PC-3 (cell line): ENCODE results near the gene RAB40C. TPM values are rescaled to one million over a fixed set of nuclear protein-coding genes. Genes with fewer than 3 reads are reported as not detected.

Experiments used
- ATAC-seq: fragments of 200-7000 bp; cut with Tn5 transposase; 2 replicates; pipeline ENCODE4 v1.9.1; 2020; ENCODE audit warnings: mild to moderate bottlenecking, moderate library complexity
- BruUV-seq: library from RNA; stranded (reverse); fragments of 400-500 nt; replicated peaks from 2 replicates; lab custom pipeline; 2021; lab: Mats Ljungman, UMichigan
- CTCF ChIA-PET: fragments of 300-600 bp; sonication (Branson Sonifier 250); formaldehyde crosslinking; loops from one replicate; lab custom pipeline; 2022; ENCODE audit warnings: antibody characterized with exemption; lab: Charles Lee
- POLR2A ChIA-PET: fragments of 300-600 bp; sonication (Branson Sonifier 250); formaldehyde crosslinking; loops from one replicate; lab custom pipeline; 2022; ENCODE audit warnings: antibody characterized with exemption; ENCODE audit not compliant: unreplicated experiment; lab: Charles Lee
- DNase-seq: peaks from one replicate; pipeline ENCODE4 v3.0.0-alpha.2; 2015
- H2AFZ ChIP-seq: fragments of 300-600 bp; sonication (generic); 2 replicates; pipeline ENCODE4 v1.6.0; 2016; ENCODE audit warnings: antibody characterized with exemption, low read length
- H3F3A ChIP-seq: fragments of 300-600 bp; sonication (generic); one replicate; pipeline ENCODE4 v1.6.0; 2017; ENCODE audit warnings: antibody characterized with exemption, low read length, control low read depth, mild to moderate bottlenecking; ENCODE audit not compliant: unreplicated experiment
- H3K27ac ChIP-seq: fragments of 300-600 bp; sonication (generic); 2 replicates; pipeline ENCODE4 v1.5.1; 2016; ENCODE audit warnings: mild to moderate bottlenecking, low read length
- H3K27me3 ChIP-seq: fragments of 300-600 bp; sonication (generic); 2 replicates; pipeline ENCODE4 v1.6.1; 2016; ENCODE audit warnings: low read length, mixed read lengths
- H3K36me3 ChIP-seq: fragments of 300-600 bp; sonication (generic); 2 replicates; pipeline ENCODE4 v1.6.1; 2016; ENCODE audit warnings: low read depth, mixed run types, low read length, mixed read lengths
- H3K4me1 ChIP-seq: fragments of 300-600 bp; sonication (generic); 2 replicates; pipeline ENCODE4 v1.5.1; 2016; ENCODE audit warnings: low read length; ENCODE audit not compliant: insufficient read depth
- H3K4me2 ChIP-seq: fragments of 300-600 bp; sonication (generic); 2 replicates; pipeline ENCODE4 v1.6.0; 2016; ENCODE audit warnings: low read length
- H3K4me3 ChIP-seq: fragments of 300-600 bp; sonication (generic); 2 replicates; pipeline ENCODE4 v1.5.1; 2016; ENCODE audit warnings: mild to moderate bottlenecking, low read length, mixed read lengths
- H3K79me2 ChIP-seq: fragments of 300-600 bp; sonication (generic); 2 replicates; pipeline ENCODE4 v1.6.1; 2017; ENCODE audit warnings: low read length, mixed read lengths
- H3K9ac ChIP-seq: fragments of 300-600 bp; sonication (generic); 2 replicates; pipeline ENCODE4 v1.6.0; 2016; ENCODE audit warnings: mild to moderate bottlenecking, low read length
- H3K9me2 ChIP-seq: fragments of 300-600 bp; sonication (generic); replicated peaks from 2 replicates; pipeline ENCODE4 v1.6.1; 2016; ENCODE audit warnings: mixed run types, low read length, mixed read lengths
- H3K9me3 ChIP-seq: fragments of 300-600 bp; sonication (generic); 2 replicates; pipeline ENCODE4 v1.6.1; 2016; ENCODE audit warnings: low read length, mixed read lengths
- H4K20me1 ChIP-seq: fragments of 300-600 bp; sonication (generic); 2 replicates; pipeline ENCODE4 v1.6.1; 2016; ENCODE audit warnings: low read length, mixed read lengths
- EZH2 ChIP-seq: fragments of 300-600 bp; sonication (generic); IDR thresholded peaks from one replicate; pipeline ENCODE4 v1.6.1; 2017; ENCODE audit warnings: antibody characterized with exemption, mild to moderate bottlenecking, low read length; ENCODE audit not compliant: unreplicated experiment
- EZH2phosphoT487 ChIP-seq: fragments of 300-600 bp; sonication (generic); IDR thresholded peaks from 2 replicates; pipeline ENCODE4 v1.6.1; 2018; ENCODE audit warnings: mild to moderate bottlenecking, antibody characterized with exemption, low read length, borderline replicate concordance
- intact Hi-C: fragments of 100-400 bp; cut with micrococcal nuclease; formaldehyde crosslinking; loops from 2 replicates; pipeline ENCODE4 v1.9.0; 2023
- total RNA-seq: library from RNA; depleted of rRNA; stranded (reverse); fragments of >200 nt; gene quantifications from 2 replicates; pipeline ENCODE4 v1.2.3, GENCODE V29; 2014
- TF ChIP-seq, protein P1 (sequence below): fragments of 300-600 bp; sonication (generic); conservative IDR thresholded peaks from 2 replicates; pipeline ENCODE4 v1.5.1; 2017; ENCODE audit warnings: antibody characterized with exemption, low read depth, mild to moderate bottlenecking, low read length

RAB40C gene
- total RNA-seq, 1 experiment from 2014 or later = 19.5 TPM

GRCh38 chr16:577796-578195 lies 12.1 kb upstream of the RAB40C start:
- Histone ChIP-seq H3F3A (no peaks in the 10 kb centered on the region), H3K4me2 (no peak overlapping the region), H3K9me2 (no peaks in the 10 kb centered on the region), H2AFZ (no peak overlapping the region), H3K79me2 (no peaks in the 10 kb centered on the region), H3K9me3 (no peaks in the 10 kb centered on the region), H3K36me3 (no peaks in the 10 kb centered on the region), H3K9ac (no peak overlapping the region), H3K4me3 (no peak overlapping the region), H4K20me1 (no peaks in the 10 kb centered on the region), H3K4me1 (no peaks in the 10 kb centered on the region), H3K27me3 (no peaks in the 10 kb centered on the region), H3K27ac (no peak overlapping the region)
- TF ChIP-seq EZH2phosphoT487 = no peak
- TF ChIP-seq, protein P1, sequence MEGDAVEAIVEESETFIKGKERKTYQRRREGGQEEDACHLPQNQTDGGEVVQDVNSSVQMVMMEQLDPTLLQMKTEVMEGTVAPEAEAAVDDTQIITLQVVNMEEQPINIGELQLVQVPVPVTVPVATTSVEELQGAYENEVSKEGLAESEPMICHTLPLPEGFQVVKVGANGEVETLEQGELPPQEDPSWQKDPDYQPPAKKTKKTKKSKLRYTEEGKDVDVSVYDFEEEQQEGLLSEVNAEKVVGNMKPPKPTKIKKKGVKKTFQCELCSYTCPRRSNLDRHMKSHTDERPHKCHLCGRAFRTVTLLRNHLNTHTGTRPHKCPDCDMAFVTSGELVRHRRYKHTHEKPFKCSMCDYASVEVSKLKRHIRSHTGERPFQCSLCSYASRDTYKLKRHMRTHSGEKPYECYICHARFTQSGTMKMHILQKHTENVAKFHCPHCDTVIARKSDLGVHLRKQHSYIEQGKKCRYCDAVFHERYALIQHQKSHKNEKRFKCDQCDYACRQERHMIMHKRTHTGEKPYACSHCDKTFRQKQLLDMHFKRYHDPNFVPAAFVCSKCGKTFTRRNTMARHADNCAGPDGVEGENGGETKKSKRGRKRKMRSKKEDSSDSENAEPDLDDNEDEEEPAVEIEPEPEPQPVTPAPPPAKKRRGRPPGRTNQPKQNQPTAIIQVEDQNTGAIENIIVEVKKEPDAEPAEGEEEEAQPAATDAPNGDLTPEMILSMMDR = no peak
- TF ChIP-seq EZH2 = no peak
- BruUV-seq = no TSS peak
- POLR2A ChIA-PET = no interaction called here
- intact Hi-C loops = no loop called here
- CTCF ChIA-PET = no interaction called here
- DNase-seq (no peak), ATAC-seq (no peak)

DNA sequence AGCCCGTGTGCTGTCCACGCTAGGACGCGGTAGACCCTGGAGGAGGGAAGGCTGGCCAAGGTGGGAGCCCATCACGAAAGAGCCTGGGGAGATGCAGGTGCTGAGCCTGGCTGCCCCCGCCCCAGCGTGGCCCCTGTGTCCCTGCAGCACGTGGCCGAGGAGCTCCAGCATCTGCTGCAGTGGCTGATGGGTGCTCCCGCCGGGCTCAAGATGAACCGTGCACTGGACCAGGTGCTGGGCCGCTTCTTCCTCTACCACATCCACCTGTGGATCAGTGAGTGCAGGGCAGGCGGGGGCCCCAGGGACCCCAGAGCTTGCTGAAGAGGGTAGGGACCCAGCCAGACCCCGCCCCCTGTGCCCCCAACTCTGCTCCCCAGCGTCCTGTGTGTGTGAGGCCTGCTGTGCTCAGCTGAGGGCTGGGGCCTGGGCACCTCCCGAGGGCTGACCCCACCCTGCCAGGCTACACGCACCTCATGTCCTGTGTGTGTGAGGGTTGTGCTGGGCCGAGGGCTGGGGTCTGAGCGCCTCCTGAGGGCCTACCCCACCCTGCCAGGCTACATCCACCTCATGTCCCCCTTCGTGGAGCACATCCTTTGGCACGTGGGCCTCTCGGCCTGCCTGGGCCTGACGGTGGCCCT lies 11.5 kb upstream of the RAB40C start:
- no peak for DNase-seq
- ChIA-PET CTCF (no interaction called here), POLR2A (no interaction called here)
- intact Hi-C loops = no loop called here
- TF ChIP-seq, protein P1 = no peak
- TF ChIP-seq EZH2phosphoT487 (no peak), EZH2 (no peak)
- Histone ChIP-seq H3K27ac (no peak overlapping the region), H3K9me3 (no peaks in the 10 kb centered on the region), H3K9me2 (no peaks in the 10 kb centered on the region), H3K9ac (no peak overlapping the region), H3F3A (no peaks in the 10 kb centered on the region), H3K4me3 (no peak overlapping the region), H3K4me1 (no peaks in the 10 kb centered on the region), H3K27me3 (no peaks in the 10 kb centered on the region), H3K79me2 (no peaks in the 10 kb centered on the region), H3K4me2 (no peak overlapping the region), H3K36me3 (no peaks in the 10 kb centered on the region), H4K20me1 (no peaks in the 10 kb centered on the region), H2AFZ (no peak overlapping the region)
- no peak for ATAC-seq
- no TSS peak for BruUV-seq

GRCh38 chr16:578870-579405 lies 10.9 kb upstream of the RAB40C start:
- Histone ChIP-seq H3K27ac (no peak overlapping the region), H3K9me3 (no peaks in the 10 kb centered on the region), H3K9ac (no peak overlapping the region), H4K20me1 (no peaks in the 10 kb centered on the region), H3K4me2 (no peak overlapping the region), H3K4me1 (no peaks in the 10 kb centered on the region), H3K36me3 (no peaks in the 10 kb centered on the region), H2AFZ (no peak overlapping the region), H3K79me2 (no peaks in the 10 kb centered on the region), H3K27me3 (no peaks in the 10 kb centered on the region), H3F3A (no peaks in the 10 kb centered on the region), H3K4me3 (no peak overlapping the region), H3K9me2 (no peaks in the 10 kb centered on the region)
- peak; percentile 48 for DNase-seq
- BruUV-seq = no TSS peak
- CTCF ChIA-PET = no interaction called here
- intact Hi-C loops = no loop called here
- POLR2A ChIA-PET = no interaction called here
- peak; percentile 72 for ATAC-seq
- TF ChIP-seq, protein P1 = peak; percentile 57
- TF ChIP-seq EZH2phosphoT487 = no peak
